Central memory CD4-positive, alpha-beta T cell (primary cell): Measurements from ENCODE around the gene GTF2E1.
"Not testable (repeated sequence)": the region's sequence is repeated elsewhere in the genome, so short reads cannot be mapped to it uniquely, and the experiment has no call there.

Experiments
- DNase-seq: peaks from one replicate; pipeline ENCODE4 v3.0.0; 2022

Gene GTF2E1

GRCh38 chr3:120756061-120756460 is 13.5 kb downstream of the GTF2E1 start:
- DNase-seq: no peak

- not testable (repeated sequence) for DNase-seq
Measured at GRCh38 chr3:120758551-120758950, 16.0 kb downstream of the GTF2E1 start.

- no peak for DNase-seq
Measured at GRCh38 chr3:120762615-120763014, 20.1 kb downstream of the GTF2E1 start.

GRCh38 chr3:120763601-120764000 is 21.1 kb downstream of the GTF2E1 start:
- DNase-seq: no peak

GRCh38 chr3:120764206-120764605 is 21.7 kb downstream of the GTF2E1 start:
- no peak for DNase-seq

GRCh38 chr3:120765830-120766493 is 23.4 kb downstream of the GTF2E1 start:
- DNase-seq: no peak

GRCh38 chr3:120766576-120766975 is 24.0 kb downstream of the GTF2E1 start:
- DNase-seq: no peak

GRCh38 chr3:120767106-120767505 is 24.6 kb downstream of the GTF2E1 start:
- DNase-seq: no peak

GRCh38 chr3:120769436-120769835 is 26.9 kb downstream of the GTF2E1 start:
- no peak for DNase-seq

GRCh38 chr3:120770891-120771290 is 28.3 kb downstream of the GTF2E1 start:
- no peak for DNase-seq

- DNase-seq: no peak
Measured at GRCh38 chr3:120772081-120772480, 29.5 kb downstream of the GTF2E1 start.

GRCh38 chr3:120773932-120774331 is 31.4 kb downstream of the GTF2E1 start:
- DNase-seq: no peak

- DNase-seq: no peak
Measured at GRCh38 chr3:120775411-120775810, 32.9 kb downstream of the GTF2E1 start.

- no peak for DNase-seq
Measured at GRCh38 chr3:120778776-120779175, 36.2 kb downstream of the GTF2E1 start.

- DNase-seq: no peak
Measured at GRCh38 chr3:120780977-120781376, 38.4 kb downstream of the GTF2E1 start.

- DNase-seq: not testable (repeated sequence)
Measured at GRCh38 chr3:120785832-120786231, 43.3 kb downstream of the GTF2E1 start.

- peak; percentile 1 for DNase-seq
Measured at GRCh38 chr3:120791010-120791409, 48.5 kb downstream of the GTF2E1 start.

GRCh38 chr3:120791913-120792312 is 49.4 kb downstream of the GTF2E1 start:
- no peak for DNase-seq

GRCh38 chr3:120793601-120794000 is 51.1 kb downstream of the GTF2E1 start:
- no peak for DNase-seq

- DNase-seq: peak; percentile 72
Measured at GRCh38 chr3:120795017-120795648, 52.6 kb downstream of the GTF2E1 start.

GRCh38 chr3:120795959-120796358 is 53.4 kb downstream of the GTF2E1 start:
- no peak for DNase-seq

- no peak for DNase-seq
Measured at GRCh38 chr3:120796976-120797375, 54.4 kb downstream of the GTF2E1 start.

- no peak for DNase-seq
Measured at GRCh38 chr3:120797857-120798256, 55.3 kb downstream of the GTF2E1 start.

GRCh38 chr3:120798346-120798745 is 55.8 kb downstream of the GTF2E1 start:
- DNase-seq: no peak

- no peak for DNase-seq
Measured at GRCh38 chr3:120800625-120801024, 58.1 kb downstream of the GTF2E1 start.
